HEK293T (cell line): ENCODE data around the gene DKK3.

Experiments used
- CTCF ChIA-PET: fragments of 350-600 bp; formaldehyde crosslinking; extraction: SDS; loops from one replicate; lab custom pipeline; 2021; ENCODE audit warnings: antibody characterized with exemption, inconsistent platforms; lab: Yijun Ruan, JAX
- POLR2A ChIA-PET: fragments of 350-600 bp; formaldehyde crosslinking; extraction: SDS; loops from one replicate; lab custom pipeline; 2020; ENCODE audit warnings: antibody characterized with exemption, inconsistent platforms; lab: Yijun Ruan, JAX
- DNase-seq: peaks from one replicate; pipeline ENCODE4 v3.0.0; 2012; ENCODE audit warnings: mixed read lengths; ENCODE audit errors: extremely low spot score
- ARNT ChIP-seq: fragments of 450-650 bp; IDR thresholded peaks from 2 replicates; pipeline ENCODE4 v1.6.1; 2017; ENCODE audit warnings: mild to moderate bottlenecking
- BHLHE40 ChIP-seq: fragments of 450-650 bp; IDR thresholded peaks from 2 replicates; pipeline ENCODE4 v1.6.1; 2016; ENCODE audit warnings: mild to moderate bottlenecking, moderate library complexity, borderline replicate concordance
- CTBP1 ChIP-seq: fragments of 450-650 bp; IDR thresholded peaks from 2 replicates; pipeline ENCODE4 v1.6.1; 2016; ENCODE audit warnings: borderline replicate concordance
- ELF4 ChIP-seq: fragments of 450-650 bp; IDR thresholded peaks from 2 replicates; pipeline ENCODE4 v1.6.1; 2017; ENCODE audit warnings: antibody characterized with exemption
- FOXA1 ChIP-seq: fragments of 450-650 bp; IDR thresholded peaks from 2 replicates; pipeline ENCODE4 v1.6.1; 2016; ENCODE audit warnings: mild to moderate bottlenecking
- FOXK2 ChIP-seq: fragments of 450-650 bp; IDR thresholded peaks from 2 replicates; pipeline ENCODE4 v1.6.1; 2016; ENCODE audit warnings: mild to moderate bottlenecking
- FOXM1 ChIP-seq: fragments of 450-650 bp; IDR thresholded peaks from 2 replicates; pipeline ENCODE4 v1.6.1; 2017; ENCODE audit warnings: mild to moderate bottlenecking, borderline replicate concordance
- HDGF ChIP-seq: fragments of 450-650 bp; IDR thresholded peaks from 2 replicates; pipeline ENCODE4 v1.6.1; 2017; ENCODE audit warnings: antibody characterized with exemption, borderline replicate concordance
- L3MBTL2 ChIP-seq: fragments of 450-650 bp; conservative IDR thresholded peaks from 2 replicates; pipeline ENCODE4 v1.6.1; 2016; ENCODE audit warnings: mild to moderate bottlenecking
- LEF1 ChIP-seq: fragments of 450-650 bp; IDR thresholded peaks from 2 replicates; pipeline ENCODE4 v1.6.1; 2017; ENCODE audit warnings: mild to moderate bottlenecking, borderline replicate concordance
- NFRKB ChIP-seq: fragments of 450-650 bp; IDR thresholded peaks from 2 replicates; pipeline ENCODE4 v1.6.1; 2016; ENCODE audit warnings: mild to moderate bottlenecking, moderate library complexity
- SP1 ChIP-seq: fragments of 450-650 bp; IDR thresholded peaks from 2 replicates; pipeline ENCODE4 v1.6.1; 2017
- SUZ12 ChIP-seq: fragments of 450-650 bp; IDR thresholded peaks from 2 replicates; pipeline ENCODE4 v1.6.1; 2016; ENCODE audit warnings: mild to moderate bottlenecking
- TARDBP ChIP-seq: fragments of 450-650 bp; IDR thresholded peaks from 2 replicates; pipeline ENCODE4 v1.6.1; 2016
- ZNF384 ChIP-seq: fragments of 450-650 bp; IDR thresholded peaks from 2 replicates; pipeline ENCODE4 v1.6.1; 2016
- TF ChIP-seq, protein P1 (sequence below): fragments of 450-650 bp; IDR thresholded peaks from 2 replicates; pipeline ENCODE4 v1.6.1; 2016

DKK3 gene

DNA sequence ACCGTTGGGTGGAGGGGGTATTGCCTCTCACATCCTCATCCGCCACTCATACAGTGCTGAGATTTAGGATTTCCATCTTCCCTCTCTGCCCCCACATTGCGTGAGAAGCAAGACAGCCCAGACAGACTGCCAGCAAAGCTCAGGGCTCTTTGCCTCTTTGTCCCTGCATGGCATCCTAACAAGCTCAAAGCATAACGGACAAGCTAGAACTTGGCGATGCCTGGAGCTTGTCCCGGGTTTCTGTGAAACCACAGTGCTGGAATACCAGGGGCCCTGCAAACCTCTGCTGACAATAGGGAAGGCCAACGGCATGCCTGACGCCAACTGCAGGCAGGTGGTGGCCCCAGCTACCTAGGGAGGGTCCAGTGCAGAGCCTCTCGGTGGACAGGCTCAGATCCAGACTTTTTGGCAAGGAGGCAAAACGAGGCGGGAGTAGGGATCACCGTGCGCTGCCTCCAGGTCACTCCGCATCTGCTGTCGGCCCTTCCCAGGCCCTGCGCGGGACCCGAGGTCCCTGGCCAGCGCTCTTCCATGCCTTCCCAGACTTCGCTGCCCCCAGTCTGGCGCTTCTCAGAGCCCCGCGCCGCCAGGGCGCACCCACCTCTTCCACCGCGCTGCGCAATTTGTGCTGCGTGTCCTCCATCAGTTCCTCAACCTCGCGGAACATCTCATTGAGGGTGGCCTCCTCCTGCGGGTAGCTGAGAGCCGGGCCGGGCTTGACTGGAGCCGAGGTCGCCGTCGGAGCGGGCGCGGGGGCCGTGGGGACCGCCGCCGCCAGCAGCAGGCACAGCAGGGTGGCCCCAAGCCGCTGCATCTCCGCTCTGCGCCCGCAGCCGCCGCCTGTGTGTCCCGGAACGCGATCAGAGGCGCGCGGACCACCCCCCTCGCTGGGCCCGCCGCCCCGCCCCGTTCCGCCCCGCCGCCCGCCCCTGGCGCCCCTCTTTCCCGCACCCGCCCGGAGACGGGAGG, at the start of gene DKK3:
Gene DKK3 (minus strand): TSS at position 858 of the 969 bp plus-strand sequence. CDS start 44 bp downstream, at position 814.
- ChIA-PET POLR2A (no interaction called here), CTCF (no interaction called here)

DNA sequence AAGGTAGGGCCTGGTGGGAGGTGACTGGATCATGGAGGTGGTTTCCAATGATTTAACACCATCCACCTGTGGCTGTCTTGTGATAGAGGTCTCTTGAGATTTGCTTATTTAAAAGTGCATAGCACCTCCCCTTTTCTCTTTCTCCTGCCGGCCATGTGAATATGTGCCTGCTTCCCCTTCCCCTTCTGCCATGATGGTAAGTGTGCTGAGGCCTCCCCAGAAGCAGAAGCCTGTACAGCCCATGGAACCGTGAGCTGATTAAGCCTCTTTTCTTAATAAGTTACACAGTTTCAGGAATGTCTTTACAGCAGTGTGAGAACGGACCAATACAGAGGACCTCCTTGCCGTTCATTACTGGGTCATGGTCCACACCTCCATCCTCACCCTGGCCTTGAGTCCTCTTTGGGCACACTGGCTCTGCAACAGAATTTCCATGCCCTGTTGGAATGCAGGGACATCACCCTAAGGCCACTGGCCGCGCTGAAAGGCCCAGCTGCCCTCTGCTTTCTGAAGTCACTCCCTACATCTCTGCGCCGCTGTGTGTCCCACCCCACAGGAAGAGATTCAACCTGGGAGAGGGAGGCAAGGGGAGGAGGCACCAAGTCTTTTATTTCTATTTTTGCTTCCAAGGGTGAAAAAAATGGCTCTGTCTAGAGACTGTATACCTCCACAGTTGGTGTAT, 49.0 kb upstream of the DKK3 start:
- no peak for TF ChIP-seq CTBP1
- POLR2A ChIA-PET = no interaction called here
- DNase-seq = no peak
- CTCF ChIA-PET = no interaction called here

More for the DNA sequence above, at the start of gene DKK3:
- TF ChIP-seq TARDBP (no peak), FOXM1 (no peak), CTBP1 (no peak), SUZ12 (no peak), L3MBTL2 (no peak), ZNF384 (no peak), FOXK2 (no peak), HDGF (no peak), LEF1 (no peak), SP1 (no peak), BHLHE40 (no peak), ARNT (no peak), FOXA1 (no peak)
- TF ChIP-seq, protein P1, sequence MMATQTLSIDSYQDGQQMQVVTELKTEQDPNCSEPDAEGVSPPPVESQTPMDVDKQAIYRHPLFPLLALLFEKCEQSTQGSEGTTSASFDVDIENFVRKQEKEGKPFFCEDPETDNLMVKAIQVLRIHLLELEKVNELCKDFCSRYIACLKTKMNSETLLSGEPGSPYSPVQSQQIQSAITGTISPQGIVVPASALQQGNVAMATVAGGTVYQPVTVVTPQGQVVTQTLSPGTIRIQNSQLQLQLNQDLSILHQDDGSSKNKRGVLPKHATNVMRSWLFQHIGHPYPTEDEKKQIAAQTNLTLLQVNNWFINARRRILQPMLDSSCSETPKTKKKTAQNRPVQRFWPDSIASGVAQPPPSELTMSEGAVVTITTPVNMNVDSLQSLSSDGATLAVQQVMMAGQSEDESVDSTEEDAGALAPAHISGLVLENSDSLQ = no peak
- DNase-seq = no peak

- CTCF ChIA-PET = interaction anchor here (0.7 to 1.2 kb wide), 2 partner anchors 12 to 204 kb away, joined by 3 to 4 read pairs; no protein-coding TSS in a partner anchor
- TF ChIP-seq ARNT (no peak), FOXA1 (no peak), SUZ12 (no peak), ZNF384 (no peak), L3MBTL2 (no peak)
- DNase-seq = no peak
- POLR2A ChIA-PET = interaction anchor here (0.5 kb wide), 1 partner anchor 679 kb away, joined by 3 read pairs; no protein-coding TSS in a partner anchor
Observed at GRCh38 chr11:12056119-12056518, 47.7 kb upstream of the DKK3 start.

DNA sequence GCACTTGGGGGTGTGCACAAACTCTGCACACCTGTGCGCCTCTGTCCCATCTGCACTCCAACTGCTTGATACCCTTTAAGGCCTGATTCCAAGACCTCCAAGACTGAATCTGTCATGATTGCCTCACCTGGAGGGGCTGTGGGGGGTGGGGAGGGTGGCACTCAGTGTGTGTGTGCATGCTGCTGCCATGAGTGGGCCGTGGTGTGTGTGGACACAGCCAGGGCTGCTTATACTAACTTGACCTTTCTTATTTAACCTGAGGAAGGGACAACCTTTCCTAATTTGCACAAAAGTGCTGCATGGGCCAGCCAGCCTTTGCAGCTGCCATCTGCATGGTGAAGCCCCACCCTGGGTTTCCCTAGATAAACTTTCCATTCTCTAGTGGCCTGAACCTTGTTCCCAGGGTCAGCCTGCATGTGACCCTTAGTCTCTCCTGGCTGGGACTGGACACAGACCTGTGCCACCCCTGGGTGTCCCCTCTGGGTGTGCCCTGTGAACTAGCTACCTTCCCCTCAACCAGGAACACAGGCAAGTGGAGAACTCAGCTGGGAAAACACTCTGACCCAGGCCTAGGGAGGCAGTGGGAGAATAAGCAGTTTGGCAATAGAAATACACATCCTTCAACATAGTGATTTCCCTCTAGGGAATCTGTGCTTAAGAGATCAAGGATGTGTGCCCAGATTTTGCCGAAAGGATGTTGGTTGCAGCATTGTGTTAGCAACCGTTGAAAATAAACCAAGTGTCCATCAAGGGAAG, 45.4 kb upstream of the DKK3 start:
- CTCF ChIA-PET = no interaction called here
- no peak for DNase-seq
- POLR2A ChIA-PET = no interaction called here
- TF ChIP-seq HDGF = no peak

GRCh38 chr11:12052676-12053605, 44.5 kb upstream of the DKK3 start:
- CTCF ChIA-PET = no interaction called here
- TF ChIP-seq ZNF384 (no peak), ELF4 (no peak), L3MBTL2 (no peak), LEF1 (no peak), NFRKB (no peak), FOXK2 (no peak), FOXA1 (no peak), BHLHE40 (no peak), SUZ12 (no peak), FOXM1 (no peak), ARNT (no peak), SP1 (no peak), CTBP1 (no peak), TARDBP (no peak)
- TF ChIP-seq, protein P1 = no peak
- DNase-seq = no peak
- POLR2A ChIA-PET = no interaction called here

DNA sequence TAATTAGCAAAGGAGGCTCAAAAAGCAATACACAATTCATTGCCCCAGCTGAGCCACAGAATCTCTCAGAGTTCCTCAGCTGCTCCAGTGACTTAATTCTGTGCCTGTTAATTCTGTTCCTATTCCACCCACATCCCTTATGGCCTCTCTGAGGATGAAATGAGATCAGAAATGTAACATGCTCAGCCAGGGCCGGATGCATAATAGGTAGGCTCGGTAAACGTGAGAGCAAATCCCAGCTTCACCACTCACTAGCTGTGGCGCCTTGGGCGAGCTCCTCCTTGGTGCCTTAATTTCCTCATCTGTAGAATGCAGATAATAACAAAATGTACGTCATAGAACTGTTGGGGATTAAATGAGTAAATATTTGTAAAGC, 42.8 kb upstream of the DKK3 start:
- CTCF ChIA-PET = interaction anchor here (1.2 to 1.4 kb wide), 2 partner anchors 230 to 1013 kb away, joined by 3 to 7 read pairs; no protein-coding TSS in a partner anchor
- no peak for DNase-seq
- POLR2A ChIA-PET = no interaction called here
- TF ChIP-seq SUZ12 (no peak), ARNT (no peak), ELF4 (no peak), SP1 (no peak)
- TF ChIP-seq, protein P1 = no peak
